Fibroblast of the aortic adventitia (primary cell): Measurements from ENCODE around the gene SPATA2. TPM values are rescaled to one million over a fixed set of nuclear protein-coding genes. Genes with fewer than 3 reads are reported as not detected.
"Not testable (repeated sequence)": the region's sequence is repeated elsewhere in the genome, so short reads cannot be mapped to it uniquely, and the experiment has no call there.

ENCODE experiments used
- DNase-seq: peaks from one replicate; pipeline ENCODE4 v3.0.0-alpha.2; 2010; ENCODE audit warnings: low read depth
- H3K4me3 ChIP-seq: 2 replicates; pipeline ENCODE4 v1.5.1; 2011; ENCODE audit warnings: low read depth, mild to moderate bottlenecking, control low read depth, low read length, moderate library complexity
- total RNA-seq: library from RNA; depleted of rRNA; stranded (reverse); fragments of >200 nt; gene quantifications from 2 replicates; pipeline ENCODE4 v1.2.3, GENCODE V29; 2012; ENCODE audit warnings: low replicate concordance
- TF ChIP-seq, protein P1 (sequence below): IDR thresholded peaks from 2 replicates; pipeline ENCODE4 v1.5.1; 2011; ENCODE audit warnings: mild to moderate bottlenecking, low read length, control low read depth, inconsistent platforms; ENCODE audit not compliant: insufficient read depth

The SPATA2 gene, protein sequence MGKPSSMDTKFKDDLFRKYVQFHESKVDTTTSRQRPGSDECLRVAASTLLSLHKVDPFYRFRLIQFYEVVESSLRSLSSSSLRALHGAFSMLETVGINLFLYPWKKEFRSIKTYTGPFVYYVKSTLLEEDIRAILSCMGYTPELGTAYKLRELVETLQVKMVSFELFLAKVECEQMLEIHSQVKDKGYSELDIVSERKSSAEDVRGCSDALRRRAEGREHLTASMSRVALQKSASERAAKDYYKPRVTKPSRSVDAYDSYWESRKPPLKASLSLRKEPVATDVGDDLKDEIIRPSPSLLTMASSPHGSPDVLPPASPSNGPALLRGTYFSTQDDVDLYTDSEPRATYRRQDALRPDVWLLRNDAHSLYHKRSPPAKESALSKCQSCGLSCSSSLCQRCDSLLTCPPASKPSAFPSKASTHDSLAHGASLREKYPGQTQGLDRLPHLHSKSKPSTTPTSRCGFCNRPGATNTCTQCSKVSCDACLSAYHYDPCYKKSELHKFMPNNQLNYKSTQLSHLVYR
- 1.5 and 3.4 TPM in 2 replicates for total RNA-seq

DNA sequence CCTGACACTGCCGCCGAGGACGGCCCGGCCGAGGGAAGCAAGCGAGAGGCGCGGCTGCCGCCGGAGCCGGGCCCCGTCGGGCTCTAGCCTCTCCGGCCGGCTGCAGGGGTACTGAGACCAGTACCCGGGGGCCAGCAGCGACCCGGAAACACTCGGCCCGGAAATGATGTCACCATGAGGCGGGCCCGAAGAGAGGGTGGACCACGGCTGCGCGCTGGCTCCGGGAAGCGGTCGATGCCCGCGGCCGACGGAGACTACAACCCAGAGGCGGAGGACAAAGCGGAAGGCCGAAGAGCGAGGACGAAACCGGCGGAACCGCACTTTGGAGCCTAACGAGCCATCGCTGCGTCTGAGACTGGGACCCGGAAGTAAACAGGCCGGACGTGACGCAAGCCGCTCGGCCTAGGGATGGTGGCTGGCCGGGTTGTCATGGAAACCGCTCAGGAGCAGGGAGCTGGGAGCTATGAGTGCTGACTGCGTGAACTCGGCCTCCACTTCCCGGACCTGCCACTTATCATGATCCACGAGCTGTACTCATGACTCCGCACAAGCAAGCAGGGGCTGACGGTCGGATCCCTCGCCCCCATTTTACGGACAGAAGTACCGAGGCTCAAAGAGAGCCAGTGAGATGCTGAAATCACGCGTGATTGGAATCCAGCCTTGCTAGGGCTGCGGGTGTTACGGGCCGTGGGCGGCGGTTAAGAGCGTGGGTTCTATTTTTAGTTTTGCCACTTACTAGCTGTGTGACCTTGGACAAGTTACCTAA lies at the start of gene SPATA2:
Gene SPATA2, minus strand, starts transcription at position 150 of the 766 bp plus-strand sequence. CDS start 7,039 bp downstream, outside the sequence.
- DNase-seq = peak; percentile 95
- peak within 1 kb of the TSS; percentile 98 for H3K4me3 ChIP-seq
- TF ChIP-seq, protein P1, sequence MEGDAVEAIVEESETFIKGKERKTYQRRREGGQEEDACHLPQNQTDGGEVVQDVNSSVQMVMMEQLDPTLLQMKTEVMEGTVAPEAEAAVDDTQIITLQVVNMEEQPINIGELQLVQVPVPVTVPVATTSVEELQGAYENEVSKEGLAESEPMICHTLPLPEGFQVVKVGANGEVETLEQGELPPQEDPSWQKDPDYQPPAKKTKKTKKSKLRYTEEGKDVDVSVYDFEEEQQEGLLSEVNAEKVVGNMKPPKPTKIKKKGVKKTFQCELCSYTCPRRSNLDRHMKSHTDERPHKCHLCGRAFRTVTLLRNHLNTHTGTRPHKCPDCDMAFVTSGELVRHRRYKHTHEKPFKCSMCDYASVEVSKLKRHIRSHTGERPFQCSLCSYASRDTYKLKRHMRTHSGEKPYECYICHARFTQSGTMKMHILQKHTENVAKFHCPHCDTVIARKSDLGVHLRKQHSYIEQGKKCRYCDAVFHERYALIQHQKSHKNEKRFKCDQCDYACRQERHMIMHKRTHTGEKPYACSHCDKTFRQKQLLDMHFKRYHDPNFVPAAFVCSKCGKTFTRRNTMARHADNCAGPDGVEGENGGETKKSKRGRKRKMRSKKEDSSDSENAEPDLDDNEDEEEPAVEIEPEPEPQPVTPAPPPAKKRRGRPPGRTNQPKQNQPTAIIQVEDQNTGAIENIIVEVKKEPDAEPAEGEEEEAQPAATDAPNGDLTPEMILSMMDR = no peak

DNA sequence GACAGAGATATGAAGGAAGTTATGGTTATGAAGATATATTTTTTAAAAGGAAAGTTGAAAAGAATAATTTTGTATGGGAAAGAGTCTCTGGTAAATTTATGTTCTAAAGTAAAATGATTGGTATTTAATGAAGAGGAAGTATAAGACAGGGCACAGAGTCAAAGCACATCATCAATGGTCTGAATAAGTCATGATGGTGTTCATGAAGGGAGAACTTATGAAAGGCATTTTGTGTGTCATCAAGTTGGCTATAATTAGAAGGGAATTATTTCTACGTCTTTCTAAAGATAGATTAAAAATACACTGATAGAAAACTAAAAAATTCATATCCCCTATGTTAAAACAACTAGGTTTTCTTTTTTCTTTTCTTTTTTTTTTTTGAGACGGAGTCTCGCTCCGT lies 46.1 kb upstream of the SPATA2 start:
- TF ChIP-seq, protein P1 = no peak
- no peak for DNase-seq
- no peak overlapping the region for H3K4me3 ChIP-seq

DNA sequence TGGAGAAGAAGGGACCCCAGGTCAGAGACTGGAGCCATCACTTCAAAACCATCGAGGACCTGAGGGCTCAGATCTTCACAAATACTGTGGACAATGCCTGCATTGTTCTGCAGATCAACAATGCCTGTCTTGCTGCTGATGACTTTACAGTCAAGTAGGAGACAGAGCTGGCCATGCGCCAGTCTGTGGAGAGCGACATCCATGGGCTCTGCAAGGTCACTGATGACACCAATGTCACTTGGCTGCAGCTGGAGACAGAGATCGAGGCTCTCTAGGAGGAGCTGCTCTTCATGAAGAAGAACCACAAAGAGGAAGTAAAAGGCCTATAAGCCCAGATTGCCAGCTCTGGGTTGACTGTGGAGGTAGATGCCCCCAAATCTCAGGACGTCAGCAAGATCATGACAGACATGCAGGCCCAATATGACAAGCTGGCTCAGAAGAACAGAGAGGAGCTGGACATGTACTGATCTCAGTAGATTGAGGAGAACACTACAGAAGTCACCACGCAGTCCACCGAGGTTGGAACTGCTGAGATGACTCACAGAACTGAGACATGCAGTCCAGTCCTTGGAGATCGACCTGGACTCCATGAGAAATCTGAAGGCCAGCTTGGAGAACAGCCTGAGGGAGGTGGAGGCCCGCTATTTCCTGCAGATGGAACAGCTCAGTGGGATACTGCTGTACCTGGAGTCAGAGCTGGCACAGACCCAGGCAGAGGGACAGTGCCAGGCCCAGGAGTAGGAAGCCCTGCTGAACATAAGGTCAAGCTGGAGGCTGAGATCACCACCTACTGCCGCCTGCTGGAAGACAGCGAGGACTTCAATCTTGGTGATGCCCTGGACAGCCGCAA lies 42.0 kb upstream of the SPATA2 start:
- not testable (repeated sequence) for DNase-seq, H3K4me3 ChIP-seq

DNA sequence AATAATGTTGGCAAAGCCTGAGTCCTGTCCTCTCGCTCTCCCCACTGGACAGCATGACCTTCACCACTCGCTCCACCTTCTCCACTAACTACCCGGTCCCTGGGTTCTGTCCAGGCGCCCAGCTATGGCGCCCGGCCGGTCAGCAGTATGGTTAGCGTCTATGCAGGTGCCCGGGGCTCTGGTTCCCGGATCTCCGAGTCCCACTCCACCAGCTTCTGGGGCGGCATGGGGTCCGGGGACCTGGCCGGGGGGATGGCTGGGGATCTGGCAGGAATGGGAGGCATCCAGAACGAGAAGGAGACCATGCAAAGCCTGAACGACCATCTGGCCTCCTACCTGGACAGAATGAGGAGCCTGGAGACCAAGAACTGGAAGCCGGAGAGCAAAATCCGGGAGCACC lies 41.4 kb upstream of the SPATA2 start:
- TF ChIP-seq, protein P1 = no peak
- no peak overlapping the region for H3K4me3 ChIP-seq
- DNase-seq = no peak

DNA sequence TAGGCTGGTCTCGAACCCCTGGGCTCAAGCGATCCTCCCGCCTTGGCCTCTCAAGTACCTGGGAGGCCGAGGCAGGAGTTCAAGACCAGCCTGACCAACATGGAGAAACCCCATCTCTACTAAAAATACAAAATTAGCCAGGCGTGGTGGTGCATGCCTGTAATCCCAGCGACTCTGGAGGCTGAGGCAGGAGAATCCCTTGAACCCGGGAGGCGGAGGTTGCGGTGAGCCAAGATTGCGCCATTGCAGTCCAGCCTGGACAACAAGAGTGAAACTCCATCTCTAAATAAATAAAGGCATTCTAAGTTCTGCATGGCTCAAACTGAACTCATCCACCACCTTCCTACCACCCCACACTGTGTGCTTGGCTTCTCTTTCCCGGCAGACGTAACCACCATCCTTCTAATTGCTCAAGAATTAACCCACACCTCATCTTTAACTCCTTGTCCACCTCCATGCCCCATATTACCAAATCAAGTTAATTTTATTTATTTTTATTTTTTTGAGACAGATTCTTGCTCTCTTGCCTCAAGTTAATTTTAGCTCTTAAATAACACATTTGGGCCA lies 40.6 kb upstream of the SPATA2 start:
- not testable (repeated sequence) for DNase-seq, H3K4me3 ChIP-seq

DNA sequence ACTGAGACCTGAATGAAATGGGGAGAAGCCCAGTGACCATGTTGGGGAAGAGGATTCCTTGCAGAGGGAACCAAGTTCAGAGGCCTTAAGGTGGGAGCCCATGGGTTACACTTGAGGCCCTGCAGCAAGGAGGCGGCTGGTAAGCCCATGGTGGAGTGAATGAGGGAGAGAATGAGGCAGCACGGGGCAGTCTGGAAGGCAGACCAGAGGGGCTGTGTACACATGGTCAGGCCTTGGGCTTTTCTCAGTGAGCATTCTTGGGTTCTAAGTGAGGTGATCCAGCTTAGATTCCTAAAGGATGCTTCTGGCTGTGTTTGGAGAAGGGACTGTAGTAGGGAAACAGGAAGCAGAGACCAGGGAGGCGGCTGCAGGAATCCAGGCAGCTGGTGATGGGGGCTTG lies 39.8 kb upstream of the SPATA2 start:
- no peak overlapping the region for H3K4me3 ChIP-seq
- TF ChIP-seq, protein P1 = no peak
- no peak for DNase-seq

DNA sequence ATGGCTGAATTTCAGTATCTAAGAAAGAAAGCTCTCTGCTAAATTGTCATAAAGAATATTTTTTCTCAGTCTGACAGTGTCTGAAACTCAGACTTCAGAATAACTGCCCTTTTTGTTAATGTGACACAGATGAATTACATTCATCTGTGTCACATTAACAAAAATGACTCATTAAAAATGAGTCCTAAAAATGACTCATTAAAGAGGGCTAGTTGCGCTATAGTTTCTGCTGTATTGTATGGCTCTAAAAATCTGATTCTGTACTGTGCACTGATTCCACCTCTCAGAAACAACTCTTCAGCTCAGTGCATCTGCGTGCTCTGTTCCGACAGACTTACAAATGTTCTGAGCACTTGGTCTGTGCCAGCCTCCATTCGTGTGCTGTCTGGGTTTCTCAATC lies 35.8 kb upstream of the SPATA2 start:
- DNase-seq = peak; percentile 80
- no peak overlapping the region for H3K4me3 ChIP-seq
- TF ChIP-seq, protein P1 = no peak
